Mucosa of gallbladder (tissue), 1 donor: ENCODE data around the gene STARD7. TPM values are rescaled to one million over a fixed set of nuclear protein-coding genes. Genes with fewer than 3 reads are reported as not detected.
"Not testable (repeated sequence)": the region's sequence is repeated elsewhere in the genome, so short reads cannot be mapped to it uniquely, and the experiment has no call there.

Source experiments
- DNase-seq: peaks from one replicate; pipeline ENCODE4 v3.0.0-alpha.2; 2020; ENCODE audit warnings: low spot score
- total RNA-seq: library from RNA; stranded (reverse); gene quantifications from one replicate; pipeline ENCODE4 v1.2.1, GENCODE V29; 2021
- donor health status: DM: no; HTN: no; CAD: no.

Gene STARD7
- total RNA-seq, 1 donor from 2014 or later, result 117 TPM

- no peak for DNase-seq
Measured at GRCh38 chr2:96236882-96237281, 28.3 kb upstream of the STARD7 start.

GRCh38 chr2:96233880-96234316 lies 25.3 kb upstream of the STARD7 start:
- DNase-seq, result no peak

- DNase-seq, result no peak
Measured at GRCh38 chr2:96233436-96233835, 24.8 kb upstream of the STARD7 start.

DNA sequence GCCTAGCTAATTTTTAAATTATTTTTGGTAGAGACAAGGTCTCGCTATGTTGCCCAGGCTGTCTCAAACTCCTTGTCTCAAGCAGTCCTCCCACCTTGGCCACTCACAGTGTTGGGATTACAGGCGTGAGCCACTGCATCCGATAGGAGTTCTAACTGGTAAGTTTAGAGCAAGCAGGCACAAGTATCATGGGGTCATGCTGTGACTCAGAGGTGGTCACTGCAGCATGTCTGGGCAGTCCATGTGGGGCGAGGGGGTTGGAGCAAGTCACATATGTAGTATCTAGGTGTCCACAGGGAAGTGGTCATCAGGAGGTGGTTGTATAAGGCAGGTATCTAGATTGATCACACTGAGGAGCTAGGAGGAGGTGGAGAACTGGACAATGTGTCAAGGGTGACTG lies 22.7 kb upstream of the STARD7 start:
- no peak for DNase-seq

DNA sequence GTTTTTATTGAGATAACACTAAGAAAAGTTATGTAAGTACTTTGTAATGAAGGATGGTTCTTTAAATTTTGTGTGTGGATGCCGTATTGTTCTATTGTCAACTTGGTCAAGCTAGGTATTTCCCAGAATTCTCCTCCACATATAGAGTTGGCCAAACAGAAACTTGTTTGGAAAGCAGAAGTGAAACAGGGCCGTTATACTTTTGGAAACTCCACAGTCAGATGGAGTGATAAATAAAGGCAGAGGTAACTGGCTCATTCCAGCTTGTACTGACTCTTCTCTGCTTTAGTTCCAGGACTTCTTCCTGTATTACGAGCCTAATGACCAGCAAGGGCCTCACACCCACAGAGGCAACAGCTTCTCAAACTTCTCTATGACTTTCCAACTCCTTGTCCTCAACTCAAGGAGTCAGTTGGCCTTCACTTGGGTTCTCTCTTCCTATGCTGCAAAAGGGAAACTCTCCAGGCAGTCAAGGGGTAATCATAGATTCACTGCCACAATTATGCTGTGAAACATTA lies 16.4 kb upstream of the STARD7 start:
- no peak for DNase-seq

- not testable (repeated sequence) for DNase-seq
Measured at GRCh38 chr2:96221106-96221505, 12.5 kb upstream of the STARD7 start.

DNA sequence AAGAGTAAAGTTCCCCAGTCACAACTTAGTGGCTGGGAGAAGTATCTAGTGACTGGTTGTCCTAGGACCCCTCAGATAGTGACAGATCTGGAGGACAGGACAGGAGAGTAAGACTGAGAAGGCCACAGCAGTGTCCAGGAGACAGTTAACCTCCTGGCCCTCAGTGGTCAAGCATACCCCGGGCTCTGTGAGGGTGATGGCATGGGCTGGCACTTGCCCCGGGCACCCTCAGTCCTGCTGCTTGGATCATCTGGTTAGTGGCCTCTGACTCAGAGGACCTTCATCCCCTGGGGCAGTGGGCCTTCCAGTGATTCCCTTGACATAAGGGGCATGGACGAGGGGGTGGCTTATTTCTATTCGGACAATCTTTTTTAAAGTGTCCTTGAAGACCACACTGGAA lies 11.3 kb upstream of the STARD7 start:
- DNase-seq, result not testable (repeated sequence)

GRCh38 chr2:96218508-96219131 lies 10.0 kb upstream of the STARD7 start:
- no peak for DNase-seq

GRCh38 chr2:96214554-96214953 lies 5.9 kb upstream of the STARD7 start:
- DNase-seq, result no peak

- no peak for DNase-seq
Measured at GRCh38 chr2:96213379-96213778, 4.8 kb upstream of the STARD7 start.

GRCh38 chr2:96212339-96212738 lies 3.7 kb upstream of the STARD7 start:
- DNase-seq, result no peak

DNA sequence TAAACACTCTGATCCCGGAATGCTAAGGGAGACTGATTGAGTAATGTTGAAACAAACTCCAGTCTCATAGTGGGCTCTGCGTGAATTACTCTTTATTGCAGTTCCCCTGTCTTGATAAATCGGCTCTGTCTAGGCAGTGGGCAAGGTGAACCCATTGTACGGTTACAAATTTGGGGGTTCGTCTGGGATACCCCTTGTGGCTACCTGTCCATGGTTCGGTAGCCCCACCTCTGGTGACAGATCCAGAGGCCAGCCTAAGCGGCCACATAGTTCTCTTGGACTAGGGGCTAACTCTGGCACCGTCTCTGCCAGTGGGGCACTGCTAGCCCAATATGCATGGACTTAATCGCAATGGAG lies 1.1 kb upstream of the STARD7 start:
- no peak for DNase-seq

DNA sequence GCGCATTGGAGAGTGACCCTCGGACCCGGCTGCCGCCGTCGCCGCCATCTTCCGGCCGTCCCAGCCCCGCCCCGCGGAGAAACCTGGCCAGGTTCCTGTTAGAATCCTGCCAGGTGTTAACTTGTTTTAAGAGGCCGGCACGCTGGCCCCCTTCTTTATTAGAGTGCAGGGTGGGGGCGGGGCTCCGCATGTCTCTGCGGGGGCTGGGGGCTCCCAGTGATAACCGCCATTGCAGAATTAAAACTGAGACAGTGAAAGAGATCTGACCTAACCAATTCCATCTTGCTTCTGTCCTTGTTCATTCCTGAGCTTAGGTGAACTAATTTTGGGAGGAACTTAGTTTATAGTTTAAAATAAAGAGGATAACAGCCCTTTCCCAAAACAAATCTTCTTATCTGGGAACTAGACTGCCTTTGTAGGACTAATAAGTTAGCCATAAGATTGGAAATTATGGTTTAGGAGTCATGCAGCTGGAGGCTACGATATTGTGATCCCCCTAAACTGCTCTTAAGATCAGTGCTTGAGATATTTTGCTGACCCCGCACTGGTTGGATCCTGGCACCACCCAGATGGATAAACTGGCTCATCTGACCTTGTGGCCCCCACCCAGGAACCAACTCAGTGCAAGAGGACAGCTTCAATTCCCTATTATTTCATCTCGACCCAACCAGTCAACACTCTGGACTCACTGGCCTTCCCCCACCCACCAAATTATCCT lies 543 bp upstream of the STARD7 start:
- no peak for DNase-seq

- DNase-seq, result no peak
Measured at GRCh38 chr2:96207774-96208142, 869 bp downstream of the STARD7 start.

- no peak for DNase-seq
Measured at GRCh38 chr2:96207073-96207773, 1.4 kb downstream of the STARD7 start.

DNA sequence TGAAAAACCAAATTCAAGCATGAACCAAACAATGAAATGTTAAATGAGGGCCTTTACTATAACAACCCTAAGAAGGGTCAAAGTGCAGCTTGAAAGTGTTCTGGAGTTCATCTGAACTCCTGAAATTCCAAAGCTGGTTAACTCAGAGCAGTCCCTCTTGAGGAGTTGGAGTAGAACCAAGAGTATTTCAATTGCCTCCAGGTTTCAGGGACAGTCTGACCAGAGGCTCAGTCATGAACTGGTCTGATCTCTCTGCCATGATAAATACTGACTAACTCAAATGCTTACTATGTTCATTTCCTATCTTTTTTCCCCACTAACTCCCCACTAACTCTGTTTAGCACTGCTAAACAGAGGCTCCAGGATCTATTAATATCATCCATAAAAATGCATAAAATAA lies 2.7 kb downstream of the STARD7 start:
- no peak for DNase-seq

- DNase-seq, result no peak
Measured at GRCh38 chr2:96204836-96205624, 3.6 kb downstream of the STARD7 start.

DNA sequence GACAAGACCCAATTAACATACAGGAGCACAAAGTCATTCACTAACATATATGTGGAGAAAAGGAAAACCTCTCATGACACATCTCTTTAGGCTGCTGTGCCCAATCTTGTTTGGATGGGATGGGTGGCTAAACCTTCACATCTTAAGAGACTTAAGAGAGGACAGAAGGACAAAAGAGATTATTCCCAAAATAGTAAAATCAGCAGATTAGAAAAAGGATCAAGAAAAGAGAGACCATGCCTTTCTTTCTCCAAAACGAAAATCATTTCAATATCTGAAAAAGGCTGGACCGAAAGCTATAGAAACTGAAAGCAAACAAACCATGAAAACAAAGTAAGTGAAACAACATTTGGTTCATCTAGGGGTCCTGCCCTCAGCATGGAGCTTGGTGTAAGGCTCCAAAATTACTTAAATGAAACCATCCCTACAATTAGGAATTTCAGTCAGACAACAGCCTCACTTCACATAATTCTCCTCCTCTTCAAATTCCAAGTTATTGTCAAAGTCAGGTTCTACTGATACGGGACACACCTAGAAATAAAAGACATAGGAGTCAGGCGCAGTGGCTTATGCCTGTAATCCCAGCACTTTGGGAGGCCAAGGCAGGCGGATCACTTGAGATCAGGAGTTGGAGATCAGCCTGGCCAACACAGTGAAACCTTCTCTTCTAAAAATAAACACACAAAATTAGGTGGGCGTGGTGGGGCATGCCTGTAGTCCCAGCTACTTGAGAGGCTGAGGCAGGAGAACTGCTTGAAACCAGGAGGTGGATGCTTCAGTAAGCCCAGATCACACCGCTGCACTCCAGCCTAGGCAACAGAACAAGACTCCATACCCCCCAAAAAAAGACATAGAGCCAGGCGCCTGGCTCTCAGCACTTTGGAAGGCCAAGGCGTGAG lies 5.2 kb downstream of the STARD7 start:
- DNase-seq, result no peak

- no peak for DNase-seq
Measured at GRCh38 chr2:96202152-96202854, 6.3 kb downstream of the STARD7 start.

GRCh38 chr2:96201338-96201737 lies 7.3 kb downstream of the STARD7 start:
- no peak for DNase-seq
